CD14-positive monocyte (primary cell): ENCODE results near the gene NTNG2. TPM values are rescaled to one million over a fixed set of nuclear protein-coding genes. Genes with fewer than 3 reads are reported as not detected.

Experiments used
- DNase-seq, 3 donors: peaks; one replicate each; pipeline ENCODE4 v3.0.0-alpha.2; 2011 to 2022
- H2AFZ ChIP-seq: 2 replicates; pipeline ENCODE4 v1.6.0; 2012; ENCODE audit warnings: mild to moderate bottlenecking, low read depth, low read length, inconsistent platforms; ENCODE audit not compliant: insufficient read depth, poor library complexity, severe bottlenecking
- H3K27ac ChIP-seq, 2 donors: 1 replicate in 1 of 2; 2 replicates in 1 of 2; pipeline ENCODE4 v1.5.1; 2012 to 2013; ENCODE audit warnings: low read length in 2 of 2, control low read depth in 1 of 2, inconsistent platforms in 1 of 2, low read depth in 1 of 2, mild to moderate bottlenecking in 1 of 2
- H3K27me3 ChIP-seq, 2 donors: one replicate each; pipeline versions ENCODE4 v1.6.0 to v1.6.1; 2011 to 2013; ENCODE audit warnings: low read length in 2 of 2; ENCODE audit not compliant: control insufficient read depth in 2 of 2, insufficient read depth in 2 of 2
- H3K36me3 ChIP-seq, 2 donors: replicated peaks in 1 of 2; 1 replicate in 1 of 2; 2 replicates in 1 of 2; pipeline versions ENCODE4 v1.5.1 to v1.6.1; 2012 to 2013; ENCODE audit warnings: low read length in 2 of 2, control low read depth in 1 of 2, inconsistent platforms in 1 of 2, mild to moderate bottlenecking in 1 of 2; ENCODE audit not compliant: insufficient read depth in 2 of 2, control insufficient read depth in 1 of 2
- H3K4me1 ChIP-seq, 2 donors: 1 replicate in 1 of 2; 2 replicates in 1 of 2; pipeline versions ENCODE4 v1.5.1 to v1.6.1; 2012 to 2013; ENCODE audit warnings: low read length in 2 of 2, control low read depth in 1 of 2, inconsistent platforms in 1 of 2, mild to moderate bottlenecking in 1 of 2, moderate library complexity in 1 of 2; ENCODE audit not compliant: insufficient read depth in 2 of 2, control insufficient read depth in 1 of 2
- H3K4me2 ChIP-seq: replicated peaks from 2 replicates; pipeline ENCODE3; 2012; ENCODE audit warnings: low read length, moderate library complexity, mild to moderate bottlenecking; ENCODE audit not compliant: poor library complexity, severe bottlenecking; ENCODE audit errors: extremely low read depth
- H3K4me3 ChIP-seq, 3 experiments: fragments of 200-600 bp in 1 of 3; sonication (generic) in 1 of 3; replicated peaks in 1 of 3; 1 replicate in 2 of 3; 2 replicates in 1 of 3; pipeline ENCODE4 v1.5.1; 2011 to 2013; ENCODE audit warnings: low read length in 3 of 3, mild to moderate bottlenecking in 3 of 3, control low read depth in 2 of 3, low read depth in 2 of 3, inconsistent platforms in 1 of 3, moderate library complexity in 1 of 3
- H3K79me2 ChIP-seq: 2 replicates; pipeline ENCODE4 v1.6.0; 2012; ENCODE audit warnings: mild to moderate bottlenecking, control low read depth, inconsistent platforms, low read length, moderate library complexity; ENCODE audit not compliant: insufficient read depth
- H3K9ac ChIP-seq: 2 replicates; pipeline ENCODE4 v1.6.0; 2017; ENCODE audit warnings: low read length, mild to moderate bottlenecking; ENCODE audit not compliant: insufficient read depth, poor library complexity, severe bottlenecking
- H3K9me3 ChIP-seq, 2 donors: replicated peaks in 1 of 2; 1 replicate in 1 of 2; 2 replicates in 1 of 2; pipeline versions ENCODE4 v1.5.1 to v1.6.1; 2012 to 2013; ENCODE audit warnings: low read length in 2 of 2, control low read depth in 1 of 2; ENCODE audit not compliant: control insufficient read depth in 1 of 2, insufficient read depth in 1 of 2
- H4K20me1 ChIP-seq: 2 replicates; pipeline ENCODE4 v1.6.0; 2012; ENCODE audit warnings: mild to moderate bottlenecking, low read length, control low read depth, moderate library complexity; ENCODE audit not compliant: insufficient read depth
- H3K27ac Mint-ChIP-seq, 7 donors: one replicate each; pipeline ENCODE4 v1.8.0; 2020; ENCODE audit warnings: mild to moderate bottlenecking in 7 of 7, mixed read lengths in 7 of 7, moderate library complexity in 6 of 7, inconsistent platforms in 2 of 7
- H3K27me3 Mint-ChIP-seq, 3 donors: one replicate each; pipeline ENCODE4 v1.8.0; 2021 to 2022; ENCODE audit warnings: low read depth in 3 of 3, mild to moderate bottlenecking in 3 of 3, mixed read lengths in 3 of 3, moderate library complexity in 3 of 3, inconsistent platforms in 1 of 3
- H3K36me3 Mint-ChIP-seq, 2 donors: one replicate each; pipeline ENCODE4 v1.8.0; 2020; ENCODE audit warnings: mixed read lengths in 2 of 2, inconsistent platforms in 1 of 2, mild to moderate bottlenecking in 1 of 2
- H3K4me1 Mint-ChIP-seq: one replicate; pipeline ENCODE4 v1.8.0; 2020; ENCODE audit warnings: mild to moderate bottlenecking, mixed read lengths
- H3K4me3 Mint-ChIP-seq, 2 donors: one replicate each; pipeline ENCODE4 v1.8.0; 2020; ENCODE audit warnings: mild to moderate bottlenecking in 2 of 2, mixed read lengths in 2 of 2, moderate library complexity in 1 of 2
- H3K9me3 Mint-ChIP-seq, 7 donors: one replicate each; pipeline ENCODE4 v1.8.0; 2020 to 2022; ENCODE audit warnings: mixed read lengths in 7 of 7, mild to moderate bottlenecking in 6 of 7, moderate library complexity in 6 of 7, inconsistent platforms in 2 of 7
- WGBS: methylation state at CpG from one replicate; pipeline ENCODE4 v1.1.5; 2013; ENCODE audit warnings: missing lambda C conversion rate; ENCODE audit not compliant: insufficient coverage; 5-methylcytosine and 5-hydroxymethylcytosine counted together
- intact Hi-C, 2 donors: fragments of 100-400 bp; cut with micrococcal nuclease; formaldehyde crosslinking; loops; one replicate each; pipeline versions ENCODE4 v1.15.0 to v1.15.1; 2023
- polyA plus RNA-seq, 3 donors: library from polyadenylated mRNA; depleted of rRNA in 1 of 3; unstranded in 2 of 3; stranded (reverse) in 1 of 3; fragments of 300-500 nt in 2 of 3; fragments of >200 nt in 1 of 3; fragmentation: Illumina TruSeq in 2 of 3; gene quantifications; 1 replicate in 2 of 3; 2 replicates in 1 of 3; pipeline ENCODE4 v1.2.3, GENCODE V29; 2012 to 2021
- TF ChIP-seq, protein P1 (sequence below): fragments of 200-600 bp; IDR thresholded peaks from one replicate; pipeline ENCODE4 v1.8.0; 2022; ENCODE audit warnings: antibody characterized with exemption, mild to moderate bottlenecking

Gene NTNG2
- polyA plus RNA-seq, 3 donors = 2.1 to 10.0 (median 5.0) TPM

DNA sequence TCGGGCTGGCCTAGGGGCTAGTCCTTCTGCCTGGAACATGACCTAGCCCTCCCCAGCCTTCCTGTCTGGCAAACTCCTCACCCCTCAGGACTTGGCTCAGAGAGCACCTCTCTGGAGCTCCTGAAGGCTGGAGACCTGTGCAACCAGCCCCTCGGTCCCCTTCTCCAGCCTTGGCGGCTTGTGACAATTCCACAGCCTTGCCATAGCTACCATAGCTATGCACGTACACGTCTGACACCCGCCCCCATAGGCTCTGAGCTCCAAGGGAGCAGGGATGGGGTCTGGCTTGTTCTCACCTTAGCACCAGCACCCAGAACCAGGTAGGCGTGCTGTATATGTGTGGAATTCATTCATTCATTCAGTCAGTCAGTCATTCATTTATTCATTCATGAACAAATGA lies 49.7 kb downstream of the NTNG2 start:
- Mint-ChIP-seq H3K27me3 (peaks cover 3 to 15% (median 14%) of the 10 kb centered on the region in 3 donors), H3K4me1 (peaks cover 25% of the 10 kb centered on the region), H3K36me3 (no peaks in the 10 kb centered on the region), H3K4me3 (no peak overlapping the region), H3K27ac (no peak overlapping the region), H3K9me3 (no peaks in the 10 kb centered on the region)
- Histone ChIP-seq H2AFZ (no peak overlapping the region), H3K27me3 (no peaks in the 10 kb centered on the region), H4K20me1 (no peaks in the 10 kb centered on the region), H3K4me1 (peaks cover 9 to 17% of the 10 kb centered on the region in 2 donors), H3K27ac (no peak overlapping the region), H3K36me3 (no peaks in the 10 kb centered on the region), H3K9ac (no peak overlapping the region), H3K4me3 (no peak overlapping the region), H3K4me2 (no peak overlapping the region), H3K9me3 (no peaks in the 10 kb centered on the region), H3K79me2 (no peaks in the 10 kb centered on the region)
- DNase-seq = no peak
- 100% methylated on average over 1 of the region's 7 CpGs for WGBS
- TF ChIP-seq, protein P1, sequence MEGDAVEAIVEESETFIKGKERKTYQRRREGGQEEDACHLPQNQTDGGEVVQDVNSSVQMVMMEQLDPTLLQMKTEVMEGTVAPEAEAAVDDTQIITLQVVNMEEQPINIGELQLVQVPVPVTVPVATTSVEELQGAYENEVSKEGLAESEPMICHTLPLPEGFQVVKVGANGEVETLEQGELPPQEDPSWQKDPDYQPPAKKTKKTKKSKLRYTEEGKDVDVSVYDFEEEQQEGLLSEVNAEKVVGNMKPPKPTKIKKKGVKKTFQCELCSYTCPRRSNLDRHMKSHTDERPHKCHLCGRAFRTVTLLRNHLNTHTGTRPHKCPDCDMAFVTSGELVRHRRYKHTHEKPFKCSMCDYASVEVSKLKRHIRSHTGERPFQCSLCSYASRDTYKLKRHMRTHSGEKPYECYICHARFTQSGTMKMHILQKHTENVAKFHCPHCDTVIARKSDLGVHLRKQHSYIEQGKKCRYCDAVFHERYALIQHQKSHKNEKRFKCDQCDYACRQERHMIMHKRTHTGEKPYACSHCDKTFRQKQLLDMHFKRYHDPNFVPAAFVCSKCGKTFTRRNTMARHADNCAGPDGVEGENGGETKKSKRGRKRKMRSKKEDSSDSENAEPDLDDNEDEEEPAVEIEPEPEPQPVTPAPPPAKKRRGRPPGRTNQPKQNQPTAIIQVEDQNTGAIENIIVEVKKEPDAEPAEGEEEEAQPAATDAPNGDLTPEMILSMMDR = no peak
- intact Hi-C loops = no loop called here

DNA sequence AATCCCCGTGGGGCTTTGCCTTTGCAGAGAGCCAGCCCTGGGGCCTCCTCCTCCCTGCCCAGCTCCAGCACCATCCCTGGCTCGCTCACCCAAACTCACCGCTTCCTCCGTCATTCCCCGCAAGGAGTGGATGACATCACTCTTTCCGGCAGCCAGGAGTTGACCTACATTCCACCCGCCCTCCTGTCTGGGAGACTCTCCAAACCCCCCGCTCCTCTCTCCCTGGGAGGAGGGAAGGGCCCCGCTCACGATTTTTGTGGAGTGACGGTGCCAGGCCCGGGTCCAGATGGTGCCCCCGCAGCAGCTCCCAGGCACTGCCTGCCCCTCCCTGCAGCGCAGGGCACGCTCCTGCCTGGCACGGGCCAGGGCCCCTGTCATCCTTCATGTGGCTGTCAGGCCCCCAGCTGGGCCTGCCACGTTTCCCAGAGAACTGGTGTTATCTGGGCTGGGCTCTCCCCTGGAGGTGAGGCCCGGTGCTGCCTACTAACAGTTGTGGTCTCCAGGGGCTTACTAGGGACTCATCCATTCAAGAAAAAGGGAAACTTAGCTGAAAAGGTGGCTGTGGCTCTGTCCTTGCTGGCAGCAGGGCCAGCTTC lies 52.3 kb downstream of the NTNG2 start:
- H3K9ac ChIP-seq = no peak overlapping the region
- H3K79me2 ChIP-seq = no peaks in the 10 kb centered on the region
- no peaks in the 10 kb centered on the region for H3K9me3 ChIP-seq
- no peak overlapping the region for H3K4me3 ChIP-seq
- no peak overlapping the region for H3K27ac ChIP-seq
- peaks cover 35 to 43% of the 10 kb centered on the region in 2 donors for H3K4me1 ChIP-seq
- intact Hi-C loops = no loop called here
- WGBS = 70% methylated on average over 15 of the region's 18 CpGs
- Mint-ChIP-seq H3K9me3 (peaks cover 0 to 3% (median 0%) of the 10 kb centered on the region in 7 donors), H3K4me3 (peak overlapping the region in 1 of 2 donors; percentile 39), H3K36me3 (no peaks in the 10 kb centered on the region), H3K27ac (no peak overlapping the region), H3K4me1 (peaks cover 44% of the 10 kb centered on the region), H3K27me3 (peaks cover 3 to 12% (median 10%) of the 10 kb centered on the region in 3 donors)
- H4K20me1 ChIP-seq = no peaks in the 10 kb centered on the region
- TF ChIP-seq, protein P1 = no peak
- no peaks in the 10 kb centered on the region for H3K36me3 ChIP-seq
- H3K27me3 ChIP-seq = no peaks in the 10 kb centered on the region
- no peak overlapping the region for H2AFZ ChIP-seq
- no peak overlapping the region for H3K4me2 ChIP-seq
- DNase-seq = no peak
